Type B pancreatic cell (in vitro differentiated cells): ENCODE data around the gene DLEC1. TPM values are rescaled to one million over a fixed set of nuclear protein-coding genes. Genes with fewer than 3 reads are reported as not detected.
"Not testable (repeated sequence)": the region's sequence is repeated elsewhere in the genome, so short reads cannot be mapped to it uniquely, and the experiment has no call there.

ENCODE experiments used
- DNase-seq: peaks from one replicate; pipeline ENCODE4 v3.0.0; 2021; ENCODE audit warnings: mixed read lengths; ENCODE audit not compliant: unreplicated experiment; ENCODE audit errors: extremely low spot score
- H3K27ac Mint-ChIP-seq: 2 replicates; pipeline ENCODE4 v1.8.0; 2021; ENCODE audit warnings: mild to moderate bottlenecking, mixed read lengths
- H3K27me3 Mint-ChIP-seq: 2 replicates; pipeline ENCODE4 v1.8.0; 2021; ENCODE audit warnings: mixed read lengths
- H3K36me3 Mint-ChIP-seq: 2 replicates; pipeline ENCODE4 v1.8.0; 2021; ENCODE audit warnings: mixed read lengths
- H3K4me1 Mint-ChIP-seq: one replicate; pipeline ENCODE4 v1.8.0; 2021; ENCODE audit warnings: mixed read lengths; ENCODE audit not compliant: unreplicated experiment
- H3K4me3 Mint-ChIP-seq: 2 replicates; pipeline ENCODE4 v1.8.0; 2021; ENCODE audit warnings: mild to moderate bottlenecking, mixed read lengths
- H3K9me3 Mint-ChIP-seq: 2 replicates; pipeline ENCODE4 v1.8.0; 2021; ENCODE audit warnings: mixed read lengths
- CTCF ChIP-seq: fragments of 200-600 bp; sonication (generic); conservative IDR thresholded peaks from 2 replicates; pipeline ENCODE4 v1.5.0; 2021; ENCODE audit warnings: antibody characterized with exemption, mild to moderate bottlenecking
- total RNA-seq: library from RNA; stranded (reverse); gene quantifications from 2 replicates; pipeline ENCODE4 v1.2.1, GENCODE V29; 2021; ENCODE audit warnings: low replicate concordance

The DLEC1 gene
- total RNA-seq, 1 donor from 2014 or later = 3.2 TPM

GRCh38 chr3:38157117-38157516 is 118.1 kb downstream of the DLEC1 start:
- Mint-ChIP-seq H3K27ac (peak overlapping the region; percentile 99), H3K4me3 (no peak overlapping the region)
- no peak for TF ChIP-seq CTCF

GRCh38 chr3:38157595-38157994 is 118.6 kb downstream of the DLEC1 start:
- Mint-ChIP-seq H3K4me1 (peaks cover 13% of the 10 kb centered on the region), H3K4me3 (no peak overlapping the region), H3K9me3 (no peaks in the 10 kb centered on the region), H3K27me3 (no peaks in the 10 kb centered on the region), H3K27ac (peak overlapping the region; percentile 99), H3K36me3 (no peaks in the 10 kb centered on the region)
- no peak for TF ChIP-seq CTCF
- no peak for DNase-seq

More at GRCh38 chr3:38157117-38157516, 118.1 kb downstream of the DLEC1 start:
- Mint-ChIP-seq H3K36me3 (no peaks in the 10 kb centered on the region), H3K9me3 (no peaks in the 10 kb centered on the region), H3K27me3 (no peaks in the 10 kb centered on the region), H3K4me1 (peaks cover 13% of the 10 kb centered on the region)
- no peak for DNase-seq

- H3K27ac Mint-ChIP-seq = peak overlapping the region; percentile 99
- H3K4me3 Mint-ChIP-seq = no peak overlapping the region
- no peak for DNase-seq
- no peaks in the 10 kb centered on the region for H3K36me3 Mint-ChIP-seq
- no peak for TF ChIP-seq CTCF
- H3K9me3 Mint-ChIP-seq = no peaks in the 10 kb centered on the region
- peaks cover 13% of the 10 kb centered on the region for H3K4me1 Mint-ChIP-seq
- no peaks in the 10 kb centered on the region for H3K27me3 Mint-ChIP-seq
Observed at GRCh38 chr3:38158472-38158871, 119.5 kb downstream of the DLEC1 start.

- H3K27me3 Mint-ChIP-seq, H3K4me1 Mint-ChIP-seq, DNase-seq, H3K4me3 Mint-ChIP-seq, H3K36me3 Mint-ChIP-seq, H3K9me3 Mint-ChIP-seq, H3K27ac Mint-ChIP-seq: not testable (repeated sequence)
Observed at GRCh38 chr3:38160704-38161103, 121.7 kb downstream of the DLEC1 start.

- peak; percentile 41 for TF ChIP-seq CTCF
- Mint-ChIP-seq H3K9me3 (no peaks in the 10 kb centered on the region), H3K27ac (peak overlapping the region; percentile 84), H3K4me1 (peaks cover 6% of the 10 kb centered on the region), H3K4me3 (peak overlapping the region; percentile 20), H3K27me3 (no peaks in the 10 kb centered on the region), H3K36me3 (peaks cover 9% of the 10 kb centered on the region)
- no peak for DNase-seq
Observed at GRCh38 chr3:38163117-38163840, 124.3 kb downstream of the DLEC1 start.

GRCh38 chr3:38163841-38164642 is 125.0 kb downstream of the DLEC1 start:
- TF ChIP-seq CTCF = no peak
- DNase-seq = no peak
- Mint-ChIP-seq H3K9me3 (no peaks in the 10 kb centered on the region), H3K4me1 (peaks cover 11% of the 10 kb centered on the region), H3K36me3 (peaks cover 9% of the 10 kb centered on the region), H3K27me3 (no peaks in the 10 kb centered on the region), H3K4me3 (peak overlapping the region; percentile 98), H3K27ac (peak overlapping the region; percentile 100)
